Cortex of kidney (tissue), 1 donor: ENCODE data around the gene CHRNB1.

Source experiments
- DNase-seq: peaks from one replicate; lab custom pipeline; 2025; lab: John Stamatoyannopoulos, UW

Gene CHRNB1, protein sequence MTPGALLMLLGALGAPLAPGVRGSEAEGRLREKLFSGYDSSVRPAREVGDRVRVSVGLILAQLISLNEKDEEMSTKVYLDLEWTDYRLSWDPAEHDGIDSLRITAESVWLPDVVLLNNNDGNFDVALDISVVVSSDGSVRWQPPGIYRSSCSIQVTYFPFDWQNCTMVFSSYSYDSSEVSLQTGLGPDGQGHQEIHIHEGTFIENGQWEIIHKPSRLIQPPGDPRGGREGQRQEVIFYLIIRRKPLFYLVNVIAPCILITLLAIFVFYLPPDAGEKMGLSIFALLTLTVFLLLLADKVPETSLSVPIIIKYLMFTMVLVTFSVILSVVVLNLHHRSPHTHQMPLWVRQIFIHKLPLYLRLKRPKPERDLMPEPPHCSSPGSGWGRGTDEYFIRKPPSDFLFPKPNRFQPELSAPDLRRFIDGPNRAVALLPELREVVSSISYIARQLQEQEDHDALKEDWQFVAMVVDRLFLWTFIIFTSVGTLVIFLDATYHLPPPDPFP

DNA sequence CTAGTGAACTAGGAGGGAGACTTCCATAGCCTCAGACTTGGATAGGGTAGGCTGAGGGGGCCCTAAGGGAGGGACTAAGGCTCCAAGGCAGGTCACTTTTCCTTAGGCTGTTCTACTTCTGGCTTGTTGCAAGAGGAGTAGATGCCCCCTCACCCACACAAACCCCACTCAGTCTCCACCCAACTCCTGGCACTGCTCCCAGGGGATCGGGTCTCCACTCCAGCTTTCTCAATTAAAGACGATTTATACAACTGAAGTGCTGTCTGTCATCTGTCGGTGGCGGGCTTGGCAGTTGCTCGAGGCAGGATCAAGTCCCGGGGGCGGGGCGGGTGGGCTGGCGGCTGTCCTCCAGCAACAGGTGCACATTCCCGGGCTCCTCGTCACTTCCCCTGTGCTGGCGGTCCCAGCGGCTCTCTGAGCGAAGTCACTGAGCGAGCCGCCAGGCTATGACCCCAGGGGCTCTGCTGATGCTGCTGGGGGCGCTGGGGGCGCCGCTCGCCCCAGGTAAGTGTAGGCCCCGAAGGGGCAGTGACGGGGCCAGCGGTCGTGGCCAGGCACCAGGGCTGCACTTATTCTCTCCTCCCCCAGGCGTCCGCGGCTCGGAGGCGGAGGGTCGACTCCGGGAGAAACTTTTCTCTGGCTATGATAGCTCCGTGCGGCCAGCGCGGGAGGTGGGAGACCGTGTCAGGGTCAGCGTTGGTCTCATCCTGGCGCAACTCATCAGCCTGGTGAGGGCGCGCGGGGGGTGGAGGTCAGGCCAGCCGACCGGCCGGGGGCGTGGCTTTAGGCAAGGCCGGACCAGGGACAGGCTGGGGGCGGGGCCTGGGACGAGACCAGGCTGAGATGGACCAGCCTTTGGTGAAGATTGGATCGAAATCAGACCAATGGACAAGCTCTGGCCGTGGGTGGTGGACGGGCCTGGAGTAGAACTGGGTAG is at the start of gene CHRNB1:
CHRNB1 (plus strand) TSS at position 380 of the 937 bp plus-strand sequence; CDS start at position 447, 67 bp downstream.
- DNase-seq: no peak

DNA sequence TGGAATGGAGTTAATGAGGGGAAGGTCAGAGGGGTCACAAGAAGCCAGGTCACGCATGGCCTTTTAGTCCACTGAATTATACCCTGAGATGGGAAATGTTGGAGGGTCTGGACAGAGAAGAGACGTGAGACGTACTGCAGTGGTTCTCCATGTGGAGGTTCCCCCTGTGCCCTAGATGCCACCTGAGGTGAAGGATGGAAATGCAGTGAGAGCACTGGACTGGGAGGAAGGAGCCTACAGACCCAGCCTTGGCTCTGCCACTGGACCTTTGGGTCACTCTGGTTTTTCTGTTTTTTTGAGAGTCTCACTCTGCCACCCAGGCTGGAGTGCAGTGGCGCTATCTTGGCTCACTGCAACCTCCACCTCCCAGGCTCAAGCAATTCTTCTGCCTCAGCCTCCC is 48.7 kb upstream of the CHRNB1 start:
- no peak for DNase-seq

DNA sequence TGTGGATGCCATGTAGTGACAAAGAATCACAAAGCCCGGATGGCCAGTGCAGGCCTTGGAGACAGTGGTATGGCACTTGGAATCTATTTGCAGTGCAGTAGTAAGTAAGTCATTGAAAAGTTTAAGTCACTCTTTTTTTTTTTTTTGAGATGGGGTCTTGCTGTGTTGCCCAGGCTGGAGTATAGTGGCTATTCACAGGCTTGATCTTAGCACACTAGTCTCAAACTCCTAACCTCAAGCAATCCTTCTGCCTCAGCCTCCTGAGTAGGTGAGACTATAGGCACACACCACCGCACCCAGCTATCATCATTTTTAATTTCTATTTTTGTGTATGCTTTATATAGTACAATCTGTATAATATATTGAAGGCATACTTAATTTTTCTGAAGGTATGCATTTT is 46.2 kb upstream of the CHRNB1 start:
- DNase-seq: no peak

DNA sequence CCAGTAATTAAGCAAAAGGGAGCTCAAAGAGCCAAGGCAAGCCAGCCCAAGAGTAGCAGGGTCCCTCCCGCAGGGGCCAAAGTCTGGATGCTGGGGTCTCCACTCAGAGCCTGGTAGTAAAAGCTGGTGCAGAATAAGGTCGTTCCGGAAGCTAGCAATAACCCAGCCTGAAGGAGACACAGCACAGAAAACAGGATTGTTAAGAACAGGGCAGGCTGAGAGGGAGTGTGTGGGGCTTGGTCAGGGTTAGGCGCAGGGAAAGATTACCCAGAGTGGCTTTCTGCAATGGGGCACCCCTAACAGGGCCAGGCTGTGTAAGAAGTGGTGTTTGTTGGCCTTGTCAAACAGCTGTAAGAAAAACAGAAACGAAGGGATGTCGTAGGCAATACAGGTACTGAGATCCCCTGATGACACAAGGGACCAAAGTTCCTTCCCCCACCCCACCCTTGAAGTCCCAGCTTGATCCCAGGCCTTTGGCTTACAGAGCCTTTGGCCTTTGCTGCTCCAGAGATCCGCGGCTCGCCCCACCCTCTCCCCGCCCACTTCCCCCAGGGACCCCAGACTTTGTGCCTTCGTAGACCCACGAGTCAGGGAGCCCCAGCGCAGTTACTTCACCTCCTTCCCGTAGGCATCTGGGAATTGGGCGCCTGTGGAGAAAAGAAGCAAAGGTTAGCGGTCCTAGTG is 41.7 kb upstream of the CHRNB1 start:
- DNase-seq: no peak

DNA sequence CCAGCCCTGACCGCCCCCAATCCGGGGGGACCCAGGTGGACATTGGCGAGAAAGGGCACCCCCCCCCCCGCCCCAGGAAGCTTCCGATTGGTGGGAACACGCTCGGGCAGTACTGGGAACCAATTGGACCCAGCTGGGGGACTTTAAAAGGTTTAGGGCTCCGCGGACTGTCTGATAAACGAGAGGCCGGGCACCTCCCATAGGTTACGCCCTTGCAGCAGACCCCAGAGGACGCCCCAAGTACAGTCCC is 41.2 kb upstream of the CHRNB1 start:
- no peak for DNase-seq

DNA sequence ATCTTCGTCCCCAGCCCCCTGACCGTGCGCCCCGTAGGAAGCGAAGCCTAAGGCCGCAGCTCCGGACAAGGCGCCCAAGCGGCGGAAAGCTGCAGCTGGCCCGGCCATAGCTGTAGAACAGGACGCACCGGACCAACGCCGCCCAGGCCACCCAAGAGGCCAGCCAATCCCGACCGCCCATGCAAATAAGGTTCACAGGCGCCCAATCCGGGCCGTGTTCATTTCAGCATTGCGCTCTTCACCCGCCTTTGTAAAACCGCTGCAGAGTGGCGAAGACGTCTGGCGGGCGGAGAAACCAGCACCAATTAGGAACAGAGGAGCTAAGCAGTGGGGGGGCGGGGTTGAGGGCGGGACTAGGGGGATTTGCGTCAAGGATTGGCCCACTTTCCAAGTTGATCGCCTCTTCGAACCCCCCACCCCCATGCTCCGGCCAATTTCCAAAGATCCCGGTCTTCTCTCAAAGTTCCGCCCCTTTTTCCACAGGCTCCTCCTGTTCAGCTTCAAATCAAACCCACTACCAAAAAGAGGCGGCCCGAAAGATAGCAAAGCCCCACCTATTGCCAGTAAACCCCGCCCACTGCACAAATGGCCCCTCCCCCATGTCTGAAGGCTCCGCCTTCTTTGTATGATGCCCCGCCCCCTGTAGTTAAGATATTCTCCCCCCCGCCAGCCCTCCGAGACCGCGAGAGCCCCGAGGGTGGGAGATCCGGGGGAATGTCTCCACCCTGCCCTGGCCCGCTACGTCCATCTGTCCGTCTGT is 40.7 kb upstream of the CHRNB1 start, which contains the start of gene TMEM256:
TMEM256 (minus strand) TSS at position 121 of the 760 bp plus-strand sequence; CDS start at position 108, 13 bp downstream.
- DNase-seq: no peak

DNA sequence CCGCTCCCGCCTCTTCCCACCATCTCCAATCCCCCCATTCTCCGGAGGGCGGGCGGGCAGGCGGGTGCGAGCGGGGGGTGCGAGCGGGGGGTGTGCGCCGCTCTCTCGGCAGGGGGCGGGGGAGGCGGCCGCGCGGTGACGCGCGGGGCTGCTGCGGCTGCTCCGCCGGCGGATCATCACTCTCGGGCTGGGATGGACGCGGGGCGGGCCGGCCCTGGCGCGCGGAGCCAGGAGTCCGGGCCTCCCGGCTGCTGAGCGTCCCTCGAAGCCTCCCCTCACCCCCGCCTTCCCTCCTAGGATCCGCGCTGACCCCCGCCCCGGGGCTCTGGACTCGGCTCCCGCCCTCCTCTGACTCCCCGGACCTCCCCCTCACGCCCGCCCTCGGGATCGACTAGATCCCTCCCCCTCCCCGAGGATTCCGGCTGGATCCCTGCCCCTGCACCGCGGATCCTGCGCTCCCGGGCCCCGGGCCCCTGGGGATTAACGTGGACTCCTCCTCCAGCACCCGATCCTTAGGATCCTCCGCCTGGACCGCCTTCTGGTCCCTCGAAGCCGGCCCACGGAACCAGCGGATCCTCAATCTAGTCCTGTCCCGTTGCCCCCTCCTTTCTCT is 40.0 kb upstream of the CHRNB1 start:
- no peak for DNase-seq

DNA sequence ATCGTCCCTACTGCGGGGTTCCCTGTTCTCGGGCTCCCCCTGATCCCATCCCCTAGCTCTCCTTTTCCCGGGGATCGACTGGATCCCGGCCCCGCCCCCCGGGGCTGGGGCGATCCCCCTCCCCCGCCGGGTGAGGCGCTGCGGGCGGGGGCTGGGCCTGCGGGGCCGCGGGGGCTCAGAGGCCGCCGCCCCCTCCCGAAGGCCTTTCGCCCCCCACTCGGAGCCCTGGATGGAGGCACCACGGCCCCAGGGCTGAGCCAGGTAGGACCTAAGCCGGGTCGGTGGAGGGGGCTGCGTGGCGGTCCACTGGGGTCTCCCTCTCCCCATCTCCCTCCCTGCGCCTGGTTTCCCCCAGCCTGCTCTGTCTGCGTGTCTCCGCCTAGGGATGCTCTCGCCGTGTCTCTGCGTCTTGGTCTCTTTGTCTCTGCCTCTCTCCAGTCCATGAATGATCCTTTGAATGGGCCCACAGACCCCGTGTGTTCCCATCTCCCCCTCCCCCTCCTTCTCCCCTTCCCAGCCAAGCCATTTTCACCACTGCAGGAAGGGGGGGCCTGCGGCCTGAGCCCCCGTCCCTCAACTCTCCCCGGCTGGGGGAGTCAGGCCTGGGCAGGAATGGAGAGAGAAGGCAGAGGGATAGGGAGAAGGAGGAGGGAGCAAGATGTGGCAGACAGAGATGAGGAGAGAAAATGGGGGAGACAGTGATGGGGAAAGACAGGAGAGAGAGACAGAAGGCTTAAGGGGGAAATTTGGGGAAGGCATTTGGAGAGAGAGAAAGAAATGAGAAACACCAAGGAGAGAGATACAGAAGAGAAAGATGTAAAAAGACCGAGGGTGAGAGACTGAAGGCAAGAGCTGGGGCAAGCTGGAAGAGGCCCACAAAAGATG is 39.3 kb upstream of the CHRNB1 start:
- DNase-seq: no peak

DNA sequence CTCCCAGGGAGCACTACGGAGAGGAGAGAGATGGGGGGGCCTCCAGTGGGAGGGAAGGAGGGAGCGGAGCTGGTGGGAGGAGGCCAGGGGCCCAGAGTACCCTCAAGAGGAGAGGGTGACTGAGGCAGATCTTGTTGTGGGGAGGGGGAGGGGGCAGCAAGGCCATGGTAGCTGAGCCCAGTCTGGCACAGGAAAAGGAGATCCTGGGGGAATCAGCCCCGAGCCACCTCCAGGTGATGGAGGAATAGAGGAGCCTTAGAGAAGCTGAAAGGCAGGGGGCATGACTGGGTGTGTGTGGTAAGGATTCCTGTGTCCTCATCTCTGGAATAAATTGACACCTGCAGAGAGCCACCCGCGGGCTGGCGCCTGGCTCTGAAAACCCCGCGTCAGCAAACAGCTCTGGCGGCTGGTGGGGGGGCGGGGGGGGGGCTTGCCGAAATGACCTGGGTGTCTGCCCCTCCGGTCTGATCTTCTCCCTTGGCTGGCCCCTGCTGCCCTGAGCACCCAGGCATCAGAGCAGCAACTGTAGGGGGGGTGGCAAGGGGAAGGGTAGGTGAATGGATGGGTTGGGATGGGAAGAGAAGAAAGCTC is 38.5 kb upstream of the CHRNB1 start:
- no peak for DNase-seq

DNA sequence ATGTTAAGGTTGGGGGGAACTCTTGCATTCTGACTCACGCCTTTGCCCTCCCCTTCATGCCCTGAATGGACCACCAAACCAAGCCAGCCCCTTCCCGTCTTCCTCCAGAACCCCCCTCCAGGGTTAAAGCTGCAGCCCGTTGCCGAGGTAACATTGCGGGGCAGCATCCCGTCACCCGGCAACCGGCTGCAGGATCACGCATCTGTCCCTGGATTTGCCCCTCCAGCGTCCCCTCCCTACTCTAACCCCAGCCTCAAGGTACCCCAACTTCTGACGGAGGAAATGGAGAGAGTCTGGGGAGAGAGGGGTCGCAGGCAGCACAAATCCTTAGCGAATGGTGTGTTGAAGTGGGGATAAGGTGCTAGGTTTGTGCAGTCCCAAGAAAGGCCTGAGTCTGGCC is 37.8 kb upstream of the CHRNB1 start:
- no peak for DNase-seq

DNA sequence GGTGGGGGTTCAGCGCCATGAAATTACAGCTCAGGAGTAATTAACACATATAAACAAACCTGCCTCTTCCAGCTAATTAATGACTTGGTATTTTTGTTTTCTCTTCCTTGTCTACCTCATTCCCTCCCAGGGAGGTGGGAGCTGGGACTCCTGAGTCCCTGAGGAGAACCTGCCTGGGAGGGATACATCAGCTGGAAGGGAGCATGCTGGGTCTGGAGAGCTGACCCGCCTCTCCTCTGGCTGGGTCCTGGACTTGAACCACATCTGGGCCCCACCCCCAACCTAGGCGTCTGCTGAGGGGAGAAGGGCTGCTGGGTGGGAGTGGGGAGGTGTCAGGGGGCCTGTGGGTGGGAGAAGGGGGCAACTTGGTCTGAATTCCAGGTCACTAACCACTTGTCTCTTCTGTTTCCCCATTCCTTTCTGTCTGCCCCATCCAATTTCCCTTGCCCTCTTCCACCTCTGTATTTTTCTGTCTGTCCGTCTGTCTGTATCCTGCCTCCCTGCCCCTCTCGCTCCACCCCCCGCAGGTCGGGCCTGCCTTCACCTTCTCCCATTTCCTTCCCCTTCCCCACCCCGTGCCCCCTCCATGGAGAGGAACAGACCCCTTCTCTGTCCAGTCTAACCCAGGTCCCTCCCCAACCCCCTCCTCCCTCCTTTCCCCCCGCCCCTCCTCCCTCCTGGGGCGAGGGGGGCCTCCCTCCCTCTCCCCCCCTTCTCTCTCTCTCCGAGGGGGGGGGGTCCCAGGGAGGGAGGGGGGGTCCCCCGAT is 37.2 kb upstream of the CHRNB1 start, which contains the start of gene NLGN2:
NLGN2 (plus strand) TSS at position 361 of the 767 bp plus-strand sequence. CDS start 411 bp downstream, outside the sequence.
- no peak for DNase-seq

DNA sequence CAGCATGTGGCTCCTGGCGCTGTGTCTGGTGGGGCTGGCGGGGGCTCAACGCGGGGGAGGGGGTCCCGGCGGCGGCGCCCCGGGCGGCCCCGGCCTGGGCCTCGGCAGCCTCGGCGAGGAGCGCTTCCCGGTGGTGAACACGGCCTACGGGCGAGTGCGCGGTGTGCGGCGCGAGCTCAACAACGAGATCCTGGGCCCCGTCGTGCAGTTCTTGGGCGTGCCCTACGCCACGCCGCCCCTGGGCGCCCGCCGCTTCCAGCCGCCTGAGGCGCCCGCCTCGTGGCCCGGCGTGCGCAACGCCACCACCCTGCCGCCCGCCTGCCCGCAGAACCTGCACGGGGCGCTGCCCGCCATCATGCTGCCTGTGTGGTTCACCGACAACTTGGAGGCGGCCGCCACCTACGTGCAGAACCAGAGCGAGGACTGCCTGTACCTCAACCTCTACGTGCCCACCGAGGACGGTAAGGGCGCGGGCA is 36.6 kb upstream of the CHRNB1 start:
- no peak for DNase-seq

DNA sequence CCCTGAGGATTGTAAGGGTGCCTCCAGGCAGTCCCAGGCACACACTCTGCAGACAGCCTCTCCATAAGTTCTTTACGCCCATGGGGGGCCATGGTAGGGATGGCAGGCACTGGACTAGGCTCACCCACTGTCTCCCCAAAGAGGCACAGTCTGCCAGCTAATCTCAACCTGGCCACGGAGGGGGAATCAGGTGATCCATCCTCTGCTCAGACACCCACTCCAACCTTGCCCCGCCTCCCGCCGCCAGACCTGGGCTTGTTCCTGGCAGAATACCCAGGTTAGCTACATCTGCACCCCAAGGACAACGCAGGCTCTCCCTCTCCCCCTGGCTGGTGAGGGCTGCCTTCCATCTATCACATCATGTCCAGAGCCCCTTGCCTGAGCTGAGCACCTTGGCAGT is 36.0 kb upstream of the CHRNB1 start:
- no peak for DNase-seq

DNA sequence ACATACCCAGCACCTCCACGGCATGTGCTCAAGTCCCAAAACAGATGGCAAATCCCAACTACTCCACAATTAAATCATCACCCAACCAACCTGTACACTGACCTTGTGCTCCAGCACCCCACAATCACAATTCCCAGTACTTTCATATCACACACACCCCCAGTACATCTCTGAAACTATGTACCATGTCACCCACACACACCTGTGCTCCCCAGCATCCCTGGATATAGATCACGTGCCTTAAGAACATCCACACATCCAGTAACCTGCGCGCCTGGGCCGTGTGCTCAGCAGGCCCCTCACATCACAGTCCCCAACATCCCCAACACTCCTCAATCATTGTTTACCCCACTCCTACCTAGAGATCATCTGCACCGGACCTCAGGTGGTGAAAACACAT is 35.1 kb upstream of the CHRNB1 start:
- DNase-seq: no peak

DNA sequence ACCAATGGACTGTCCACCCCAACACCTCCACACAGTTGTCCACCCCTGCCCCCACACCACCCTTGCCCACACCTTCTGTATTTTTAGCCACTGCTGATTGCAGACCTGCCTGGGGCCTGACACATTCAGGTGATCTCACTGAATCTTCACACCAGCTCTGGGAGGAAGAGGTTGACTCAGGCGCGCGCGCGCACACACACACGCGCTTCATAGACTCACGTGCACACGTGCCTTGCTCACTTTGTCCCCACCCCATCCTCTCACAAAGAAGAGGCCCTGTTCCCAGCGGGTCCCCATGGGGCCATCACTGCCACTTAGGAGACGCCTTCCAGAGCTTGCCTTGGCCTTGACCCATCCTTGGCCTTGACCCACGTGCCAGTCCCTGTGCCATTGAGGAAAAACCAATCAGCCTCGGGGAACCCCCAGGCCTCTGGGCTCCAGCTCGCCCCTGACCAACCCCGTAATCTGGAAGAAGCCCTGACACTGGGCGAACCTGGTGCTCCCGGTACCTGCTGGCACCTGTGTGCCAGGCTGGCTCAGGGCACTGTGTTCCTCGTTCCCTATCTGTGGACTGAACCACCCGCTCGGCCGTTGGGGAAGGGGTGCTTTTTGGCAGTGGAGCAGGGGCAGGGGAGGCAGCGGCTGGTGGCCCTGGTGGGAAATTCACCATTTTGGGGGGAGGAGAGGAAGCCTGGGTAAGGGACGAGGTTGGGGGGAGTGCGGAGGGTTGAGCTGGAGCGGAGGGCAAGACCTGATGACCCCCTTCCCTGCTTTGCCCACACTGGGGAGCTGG is 34.0 kb upstream of the CHRNB1 start:
- no peak for DNase-seq

DNA sequence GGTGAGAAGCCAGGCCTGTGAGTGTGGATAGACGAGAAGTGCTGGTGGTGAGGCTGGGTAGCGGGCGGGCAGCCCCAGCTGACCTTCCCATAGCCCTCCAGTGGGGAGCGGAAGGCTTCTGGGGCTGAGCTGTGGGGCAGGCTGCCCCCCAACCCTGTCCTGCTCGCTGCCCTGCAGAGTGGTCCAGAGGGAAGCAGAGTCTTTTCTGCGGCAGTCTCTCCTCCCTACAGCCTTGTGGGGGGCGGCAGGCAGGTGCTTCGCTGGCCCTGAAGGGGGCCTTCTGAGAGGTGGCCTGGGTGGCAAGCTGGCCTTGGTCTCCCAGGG is 33.5 kb upstream of the CHRNB1 start:
- no peak for DNase-seq

DNA sequence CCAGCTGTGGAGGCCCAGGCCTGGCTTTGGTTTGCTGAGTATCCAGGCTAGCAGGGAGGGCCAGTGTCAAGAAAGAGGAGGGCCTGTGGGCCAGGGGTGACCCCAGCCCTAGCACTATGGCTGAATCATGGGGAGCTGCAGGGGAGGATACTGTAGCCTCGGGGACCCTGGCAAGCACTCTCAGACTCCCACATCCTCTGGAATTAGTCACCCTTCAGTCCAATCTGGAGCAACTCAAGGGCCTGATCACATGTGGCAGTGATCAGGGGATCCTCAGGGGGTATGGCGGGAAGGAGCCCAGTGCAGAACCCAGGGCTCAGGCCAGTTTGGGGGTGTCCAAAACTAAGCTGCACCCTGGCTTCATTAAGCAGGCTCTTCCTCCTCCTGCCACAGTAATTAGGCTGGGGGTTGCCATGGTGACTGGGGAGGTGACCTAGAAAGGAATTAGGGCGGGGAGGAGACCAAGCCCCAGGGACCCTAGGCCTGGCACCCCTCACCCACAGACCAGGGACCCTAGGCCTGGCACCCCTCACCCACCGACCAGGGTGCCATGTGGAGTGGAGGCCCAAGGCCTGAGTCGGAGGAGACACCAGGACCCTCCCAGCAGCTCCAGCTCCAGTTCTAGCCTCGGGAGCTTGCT is 31.4 kb upstream of the CHRNB1 start:
- no peak for DNase-seq

DNA sequence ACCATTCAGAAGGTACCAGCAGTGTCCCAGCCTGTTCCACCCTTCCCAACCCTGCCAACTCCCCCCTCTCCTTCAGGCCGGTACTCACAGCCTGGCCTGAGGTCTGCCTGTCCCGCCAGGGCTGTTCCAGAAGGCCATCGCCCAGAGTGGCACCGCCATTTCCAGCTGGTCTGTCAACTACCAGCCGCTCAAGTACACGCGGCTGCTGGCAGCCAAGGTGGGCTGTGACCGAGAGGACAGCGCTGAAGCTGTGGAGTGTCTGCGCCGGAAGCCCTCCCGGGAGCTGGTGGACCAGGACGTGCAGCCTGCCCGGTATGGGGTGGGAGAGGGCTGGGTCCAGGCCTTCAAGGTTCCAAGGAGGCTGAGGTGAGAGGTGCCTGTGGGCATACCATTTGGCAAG is 30.0 kb upstream of the CHRNB1 start:
- no peak for DNase-seq
